T47D (cell line): ENCODE data around the gene CCNE1.

Experiments used
- DNase-seq, 2 experiments: peaks; one replicate each; pipeline versions ENCODE4 v3.0.0 to v3.0.0-alpha.2; 2011 to 2012; ENCODE audit warnings: low read depth in 1 of 2, low spot score in 1 of 2
- JUND ChIP-seq: IDR thresholded peaks from 2 replicates; pipeline ENCODE4 v1.6.1; 2012; ENCODE audit warnings: low read depth
- in situ Hi-C: cut with HindIII; loops from 2 replicates; pipeline ENCODE4 v1.10.0; 2016; ENCODE audit warnings: low sequenced_read_pairs, low pct_unique_long_range_greater_than_20kb

CCNE1 gene

GRCh38 chr19:29811125-29812079 is at the start of gene CCNE1:
Gene CCNE1 (plus strand): TSS chr19:29811991. CDS start chr19:29812556, 565 bp downstream.
- DNase-seq = peak; percentile 84 to 91
- TF ChIP-seq JUND = no peak
- in situ Hi-C loops = no loop called here

- no peak for TF ChIP-seq JUND
- no peak for DNase-seq
- in situ Hi-C loops = no loop called here
These were observed 48.6 kb upstream of the CCNE1 start for GRCh38 chr19:29763196-29763595.

- DNase-seq = no peak
- in situ Hi-C loops = no loop called here
These were observed 47.4 kb upstream of the CCNE1 start for GRCh38 chr19:29764361-29764760.

GRCh38 chr19:29766100-29766499 is 45.7 kb upstream of the CCNE1 start:
- DNase-seq = no peak
- TF ChIP-seq JUND = no peak
- in situ Hi-C loops = no loop called here

More at GRCh38 chr19:29764361-29764760, 47.4 kb upstream of the CCNE1 start:
- no peak for TF ChIP-seq JUND

GRCh38 chr19:29767039-29767735 is 44.6 kb upstream of the CCNE1 start:
- DNase-seq = no peak
- in situ Hi-C loops = no loop called here
- TF ChIP-seq JUND = no peak

- in situ Hi-C loops = no loop called here
- DNase-seq = no peak
- TF ChIP-seq JUND = no peak
These were observed 43.6 kb upstream of the CCNE1 start for GRCh38 chr19:29768166-29768565.

- no peak for TF ChIP-seq JUND
- in situ Hi-C loops = no loop called here
These were observed 41.8 kb upstream of the CCNE1 start for GRCh38 chr19:29769997-29770396.

GRCh38 chr19:29770648-29771047 is 41.1 kb upstream of the CCNE1 start:
- in situ Hi-C loops = no loop called here
- DNase-seq = no peak
- no peak for TF ChIP-seq JUND

More at GRCh38 chr19:29769997-29770396, 41.8 kb upstream of the CCNE1 start:
- DNase-seq = no peak

- in situ Hi-C loops = no loop called here
- DNase-seq = peak; percentile 67 to 74
- no peak for TF ChIP-seq JUND
These were observed 39.9 kb upstream of the CCNE1 start for GRCh38 chr19:29771708-29772414.

GRCh38 chr19:29772696-29773095 is 39.1 kb upstream of the CCNE1 start:
- DNase-seq = no peak
- no peak for TF ChIP-seq JUND
- in situ Hi-C loops = no loop called here

- no peak for DNase-seq
- no peak for TF ChIP-seq JUND
- in situ Hi-C loops = no loop called here
These were observed 38.6 kb upstream of the CCNE1 start for GRCh38 chr19:29773141-29773540.

- TF ChIP-seq JUND = no peak
- DNase-seq = no peak
- in situ Hi-C loops = no loop called here
These were observed 37.7 kb upstream of the CCNE1 start for GRCh38 chr19:29774126-29774525.
